Choroid plexus epithelial cell (primary cell): ENCODE results near the gene CCDC142.
"Not testable (repeated sequence)": the region's sequence is repeated elsewhere in the genome, so short reads cannot be mapped to it uniquely, and the experiment has no call there.

Source experiments
- DNase-seq: peaks from one replicate; pipeline ENCODE4 v3.0.0-alpha.2; 2010; ENCODE audit warnings: low read depth
- H3K4me3 ChIP-seq: 2 replicates; pipeline ENCODE4 v1.5.1; 2011; ENCODE audit warnings: low read depth, mild to moderate bottlenecking, control low read depth, low read length, moderate library complexity
- TF ChIP-seq, protein P1 (sequence below): conservative IDR thresholded peaks from 2 replicates; pipeline ENCODE4 v1.5.1; 2011; ENCODE audit warnings: low read depth, mild to moderate bottlenecking, control low read depth, inconsistent platforms, low read length, moderate library complexity

Gene CCDC142

DNA sequence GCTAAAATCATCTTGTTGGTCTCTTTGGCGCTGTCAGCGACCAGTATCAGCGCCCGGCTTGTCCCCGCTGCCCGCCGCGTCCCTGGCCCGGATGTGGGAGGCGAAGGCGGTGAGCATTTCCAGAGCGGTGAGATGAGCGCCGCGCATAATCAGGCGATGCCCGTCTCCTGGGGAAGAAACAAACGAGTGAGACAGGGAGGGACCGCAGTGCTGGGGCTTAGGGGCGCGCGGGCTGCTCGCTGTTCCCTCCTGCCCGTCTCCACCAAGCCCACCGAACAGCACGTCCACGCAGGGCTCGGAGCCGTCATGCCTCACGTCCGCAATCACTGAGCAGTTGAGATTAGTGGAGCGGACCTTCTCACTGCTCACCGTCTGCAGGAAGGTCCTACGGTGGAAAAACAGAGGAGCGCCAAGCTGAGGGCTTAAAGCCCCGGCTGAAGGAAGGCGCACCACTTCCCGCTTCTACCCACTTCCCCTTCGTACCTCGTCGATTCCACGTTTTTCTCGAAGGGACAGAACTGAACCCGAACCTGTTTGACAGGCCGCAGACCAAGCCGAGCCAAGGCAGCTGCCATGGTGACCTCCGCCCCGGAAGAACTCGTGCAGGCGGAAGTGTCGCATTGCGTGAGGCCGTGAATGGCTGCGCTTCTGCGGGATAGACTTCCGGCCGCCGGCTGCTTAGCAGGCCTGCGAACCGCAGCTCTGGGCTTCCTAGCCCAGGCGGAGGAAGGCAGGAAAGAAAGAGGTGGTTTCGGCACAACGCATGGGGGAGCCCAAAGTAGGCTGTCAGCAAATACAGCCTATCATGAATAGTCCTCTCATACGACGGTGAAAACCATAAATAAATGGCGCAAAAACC is 10.5 kb downstream of the CCDC142 start, which contains the start of gene MRPL53:
MRPL53 (minus strand) TSS at position 595 of the 859 bp plus-strand sequence; CDS start at position 575, 20 bp downstream.
- peak within 1 kb of the TSS; percentile 89 for H3K4me3 ChIP-seq
- DNase-seq: peak; percentile 97
- TF ChIP-seq, protein P1, sequence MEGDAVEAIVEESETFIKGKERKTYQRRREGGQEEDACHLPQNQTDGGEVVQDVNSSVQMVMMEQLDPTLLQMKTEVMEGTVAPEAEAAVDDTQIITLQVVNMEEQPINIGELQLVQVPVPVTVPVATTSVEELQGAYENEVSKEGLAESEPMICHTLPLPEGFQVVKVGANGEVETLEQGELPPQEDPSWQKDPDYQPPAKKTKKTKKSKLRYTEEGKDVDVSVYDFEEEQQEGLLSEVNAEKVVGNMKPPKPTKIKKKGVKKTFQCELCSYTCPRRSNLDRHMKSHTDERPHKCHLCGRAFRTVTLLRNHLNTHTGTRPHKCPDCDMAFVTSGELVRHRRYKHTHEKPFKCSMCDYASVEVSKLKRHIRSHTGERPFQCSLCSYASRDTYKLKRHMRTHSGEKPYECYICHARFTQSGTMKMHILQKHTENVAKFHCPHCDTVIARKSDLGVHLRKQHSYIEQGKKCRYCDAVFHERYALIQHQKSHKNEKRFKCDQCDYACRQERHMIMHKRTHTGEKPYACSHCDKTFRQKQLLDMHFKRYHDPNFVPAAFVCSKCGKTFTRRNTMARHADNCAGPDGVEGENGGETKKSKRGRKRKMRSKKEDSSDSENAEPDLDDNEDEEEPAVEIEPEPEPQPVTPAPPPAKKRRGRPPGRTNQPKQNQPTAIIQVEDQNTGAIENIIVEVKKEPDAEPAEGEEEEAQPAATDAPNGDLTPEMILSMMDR: no peak

GRCh38 chr2:74471332-74472065 is 11.3 kb downstream of the CCDC142 start:
- peak overlapping the region; percentile 89 for H3K4me3 ChIP-seq
- TF ChIP-seq, protein P1: no peak
- no peak for DNase-seq

DNA sequence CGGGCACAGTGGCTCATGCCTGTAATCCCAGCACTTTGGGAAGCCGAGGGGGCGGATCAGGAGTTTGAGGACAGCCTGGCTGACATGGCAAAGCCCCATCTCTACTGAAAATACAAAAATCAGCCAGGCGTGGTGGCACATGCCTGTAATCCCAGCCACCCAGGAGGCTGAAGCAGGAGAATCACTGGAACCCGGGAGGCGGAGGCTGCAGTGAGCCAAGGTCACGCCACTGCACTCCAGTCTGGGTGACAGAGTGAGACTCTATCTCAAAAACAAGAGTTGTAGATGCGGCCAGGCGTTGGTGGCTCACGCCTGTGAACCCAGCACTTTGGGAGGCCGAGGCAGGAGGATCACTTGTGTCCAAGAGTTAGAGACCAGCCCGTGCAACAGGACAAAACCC is 12.1 kb downstream of the CCDC142 start:
- H3K4me3 ChIP-seq, DNase-seq: not testable (repeated sequence)

DNA sequence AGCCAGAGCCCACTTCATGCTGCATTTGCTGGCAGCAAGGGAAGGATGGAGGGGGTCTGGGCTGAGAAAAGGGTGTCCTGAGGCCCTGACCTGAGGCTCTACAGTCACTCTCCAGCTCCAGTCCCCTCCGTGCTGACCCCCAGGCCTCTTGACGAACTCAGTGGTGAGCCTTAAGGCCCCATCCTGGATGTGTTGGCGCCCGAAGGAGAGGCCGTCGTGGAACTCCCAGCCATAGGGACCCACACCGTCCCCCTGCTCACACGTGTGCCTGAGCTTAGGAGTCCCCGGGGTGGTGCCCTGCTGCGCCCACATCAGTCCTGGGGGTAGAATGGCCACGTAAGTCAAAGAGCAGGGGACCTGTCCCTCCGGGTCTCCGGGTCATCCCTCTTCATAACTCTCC is 18.4 kb downstream of the CCDC142 start:
- H3K4me3 ChIP-seq: peak overlapping the region; percentile 92
- DNase-seq: no peak
- TF ChIP-seq, protein P1: no peak

GRCh38 chr2:74462786-74463105 is 20.1 kb downstream of the CCDC142 start:
- H3K4me3 ChIP-seq: no peak overlapping the region
- TF ChIP-seq, protein P1: no peak
- no peak for DNase-seq

DNA sequence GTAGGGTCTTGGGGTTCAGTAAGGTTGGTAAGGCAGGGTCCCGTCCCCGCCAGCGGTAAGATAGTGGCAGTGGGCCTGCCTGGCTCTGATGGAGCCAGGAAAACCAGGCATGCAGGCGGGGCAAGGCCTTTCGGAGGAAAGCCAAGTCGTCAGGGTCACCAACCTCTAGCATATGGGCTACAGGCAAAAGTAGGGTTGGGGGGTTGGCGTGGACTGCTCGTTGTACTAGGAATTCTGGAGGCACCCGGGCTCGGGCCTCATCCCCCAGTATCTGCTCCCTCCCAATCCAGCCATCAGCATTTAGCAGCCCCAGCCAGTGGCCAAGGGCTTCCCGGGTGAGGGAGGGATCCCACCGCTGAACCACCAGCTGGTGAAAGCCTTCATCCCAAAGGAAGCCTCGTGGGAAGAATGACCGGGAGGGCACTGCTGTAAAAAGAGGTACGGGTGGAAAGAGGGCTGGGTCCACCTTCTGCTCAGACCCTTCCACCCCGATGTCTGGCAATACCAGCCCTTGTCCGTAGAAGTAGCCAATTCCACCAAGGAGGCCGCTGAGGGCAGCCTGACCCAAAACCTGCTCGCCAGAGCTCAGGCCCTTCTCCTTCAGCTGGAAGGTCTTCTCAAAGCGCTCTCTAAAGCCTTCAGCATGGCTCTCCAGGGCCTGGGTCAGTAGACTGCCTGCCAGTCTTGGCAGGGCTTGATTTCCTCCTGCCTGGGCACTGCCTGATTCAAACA is 20.6 kb downstream of the CCDC142 start:
- no peak overlapping the region for H3K4me3 ChIP-seq
- TF ChIP-seq, protein P1: no peak
- no peak for DNase-seq
